ENCODE results near the gene ADGRB3. TPM values are rescaled to one million over a fixed set of nuclear protein-coding genes. Genes with fewer than 3 reads are reported as not detected.

Gene ADGRB3
- total and polyA plus RNA-seq, 2 donors (not counting 1 experiment from before 2014, with no cell fraction given) = not detected

DNA sequence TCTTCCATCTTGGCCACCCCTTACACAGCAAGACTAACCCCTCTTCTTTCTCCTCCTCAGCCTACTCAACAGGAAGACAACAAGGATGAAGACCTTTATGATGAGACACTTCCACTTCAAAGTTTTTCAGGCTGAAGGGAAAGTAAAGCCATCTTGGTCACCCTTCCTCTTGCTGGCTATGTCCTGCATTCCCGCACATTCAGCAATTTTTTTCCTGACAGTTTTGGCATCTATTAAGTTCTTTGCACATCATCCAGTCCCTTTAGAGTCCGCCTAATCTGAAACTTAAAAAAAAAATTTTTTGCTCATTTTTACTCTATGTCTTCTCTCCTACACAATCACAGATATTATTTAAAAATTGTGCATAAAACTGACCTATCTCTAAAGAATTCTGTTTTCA is 668.3 kb downstream of the ADGRB3 start:
- no peaks in the 10 kb centered on the region for H4K20me1 ChIP-seq (ENCODE audit: control insufficient read depth, insufficient read depth, low read length, poor library complexity, severe bottlenecking)
- ATAC-seq (ENCODE audit: low read depth) (no peak), DNase-seq (no peak)
- intact Hi-C loops (cut with micrococcal nuclease) = no loop called here
- no peak for TF ChIP-seq EZH2 (IDR thresholded peaks at IDR 0.05; ENCODE audit: borderline replicate concordance, insufficient read depth, low read depth, low read length, poor library complexity, severe bottlenecking)
- TF ChIP-seq, protein P1, sequence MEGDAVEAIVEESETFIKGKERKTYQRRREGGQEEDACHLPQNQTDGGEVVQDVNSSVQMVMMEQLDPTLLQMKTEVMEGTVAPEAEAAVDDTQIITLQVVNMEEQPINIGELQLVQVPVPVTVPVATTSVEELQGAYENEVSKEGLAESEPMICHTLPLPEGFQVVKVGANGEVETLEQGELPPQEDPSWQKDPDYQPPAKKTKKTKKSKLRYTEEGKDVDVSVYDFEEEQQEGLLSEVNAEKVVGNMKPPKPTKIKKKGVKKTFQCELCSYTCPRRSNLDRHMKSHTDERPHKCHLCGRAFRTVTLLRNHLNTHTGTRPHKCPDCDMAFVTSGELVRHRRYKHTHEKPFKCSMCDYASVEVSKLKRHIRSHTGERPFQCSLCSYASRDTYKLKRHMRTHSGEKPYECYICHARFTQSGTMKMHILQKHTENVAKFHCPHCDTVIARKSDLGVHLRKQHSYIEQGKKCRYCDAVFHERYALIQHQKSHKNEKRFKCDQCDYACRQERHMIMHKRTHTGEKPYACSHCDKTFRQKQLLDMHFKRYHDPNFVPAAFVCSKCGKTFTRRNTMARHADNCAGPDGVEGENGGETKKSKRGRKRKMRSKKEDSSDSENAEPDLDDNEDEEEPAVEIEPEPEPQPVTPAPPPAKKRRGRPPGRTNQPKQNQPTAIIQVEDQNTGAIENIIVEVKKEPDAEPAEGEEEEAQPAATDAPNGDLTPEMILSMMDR (IDR thresholded peaks at IDR 0.05) = no peak
- no peaks in the 10 kb centered on the region for H3K79me2 ChIP-seq (ENCODE audit: control insufficient read depth, insufficient read depth, low read length)
- H3K9me3 ChIP-seq (ENCODE audit: control extremely low read depth in 1 of 3, control insufficient read depth in 2 of 3, insufficient read depth in 1 of 3, low read length in 2 of 3) = no peaks in the 10 kb centered on the region
- ChIA-PET CTCF (no interaction called here), POLR2A (no interaction called here)
- no peak overlapping the region for H3K4me2 ChIP-seq (replicated peaks; ENCODE audit: low read depth, low read length, poor library complexity, severe bottlenecking)
- H3K36me3 ChIP-seq (replicated peaks in 1 of 2; ENCODE audit: control extremely low read depth in 1 of 2, control insufficient read depth in 1 of 2, extremely low read depth in 1 of 2, insufficient read depth in 2 of 2, low read length in 1 of 2) = no peaks in the 10 kb centered on the region
- no peak overlapping the region for H3K4me3 ChIP-seq (ENCODE audit: control extremely low read depth in 1 of 5, extremely low read depth in 1 of 5, insufficient read depth in 1 of 5, low read depth in 2 of 5, low read length in 4 of 5)
- H3K27me3 ChIP-seq (replicated peaks in 1 of 4; ENCODE audit: control extremely low read depth in 1 of 4, control insufficient read depth in 3 of 4, insufficient read depth in 4 of 4, low read length in 3 of 4) = no peaks in the 10 kb centered on the region
- H3K27ac ChIP-seq (ENCODE audit: low read length in 2 of 2) = no peak overlapping the region
- Mint-ChIP-seq H3K27me3 (no peaks in the 10 kb centered on the region), H3K27ac (no peak overlapping the region), H3K4me3 (no peak overlapping the region), H3K4me1 (no peaks in the 10 kb centered on the region), H3K9me3 (ENCODE audit: insufficient read depth) (no peaks in the 10 kb centered on the region)
- H2AFZ ChIP-seq (ENCODE audit: insufficient read depth, low read depth, low read length, poor library complexity, severe bottlenecking) = no peak overlapping the region
- no peaks in the 10 kb centered on the region for H3K4me1 ChIP-seq (ENCODE audit: control insufficient read depth in 2 of 2, insufficient read depth in 2 of 2, low read length in 2 of 2)
- no peak overlapping the region for H3K9ac ChIP-seq (ENCODE audit: low read length)
- 100% methylated on average over 1 of the region's 2 CpGs for WGBS (ENCODE audit: insufficient coverage)

DNA sequence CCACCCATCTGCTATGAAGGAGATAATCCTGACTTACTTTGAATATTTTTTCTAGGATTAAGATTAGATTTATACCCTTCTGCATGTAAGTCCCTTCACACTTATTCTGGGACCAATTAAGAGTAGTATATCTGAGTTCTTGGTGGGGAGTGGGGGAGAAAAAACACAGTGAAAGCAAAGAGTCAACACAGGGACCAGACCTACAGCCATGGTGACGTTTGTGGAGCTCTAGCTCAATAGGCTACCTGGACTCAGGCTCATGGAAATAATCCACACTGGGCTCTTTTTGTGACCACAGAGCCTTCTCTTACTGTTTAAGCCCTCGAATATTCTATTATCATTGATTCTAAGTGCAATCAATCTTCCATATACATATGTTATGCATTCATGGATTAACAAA is 670.4 kb downstream of the ADGRB3 start:
- Mint-ChIP-seq H3K4me3 (no peak overlapping the region), H3K9me3 (ENCODE audit: insufficient read depth) (no peaks in the 10 kb centered on the region), H3K4me1 (no peaks in the 10 kb centered on the region), H3K27ac (no peak overlapping the region), H3K27me3 (no peaks in the 10 kb centered on the region)
- Histone ChIP-seq H3K79me2 (ENCODE audit: control insufficient read depth, insufficient read depth, low read length) (no peaks in the 10 kb centered on the region), H3K4me3 (ENCODE audit: control extremely low read depth in 1 of 5, extremely low read depth in 1 of 5, insufficient read depth in 1 of 5, low read depth in 2 of 5, low read length in 4 of 5) (no peak overlapping the region), H4K20me1 (ENCODE audit: control insufficient read depth, insufficient read depth, low read length, poor library complexity, severe bottlenecking) (no peaks in the 10 kb centered on the region), H3K27ac (ENCODE audit: low read length in 2 of 2) (no peak overlapping the region), H3K27me3 (replicated peaks in 1 of 4; ENCODE audit: control extremely low read depth in 1 of 4, control insufficient read depth in 3 of 4, insufficient read depth in 4 of 4, low read length in 3 of 4) (no peaks in the 10 kb centered on the region), H3K36me3 (replicated peaks in 1 of 2; ENCODE audit: control extremely low read depth in 1 of 2, control insufficient read depth in 1 of 2, extremely low read depth in 1 of 2, insufficient read depth in 2 of 2, low read length in 1 of 2) (no peaks in the 10 kb centered on the region), H3K4me2 (replicated peaks; ENCODE audit: low read depth, low read length, poor library complexity, severe bottlenecking) (no peak overlapping the region), H3K4me1 (ENCODE audit: control insufficient read depth in 2 of 2, insufficient read depth in 2 of 2, low read length in 2 of 2) (no peaks in the 10 kb centered on the region), H3K9me3 (ENCODE audit: control extremely low read depth in 1 of 3, control insufficient read depth in 2 of 3, insufficient read depth in 1 of 3, low read length in 2 of 3) (no peaks in the 10 kb centered on the region), H3K9ac (ENCODE audit: low read length) (no peak overlapping the region), H2AFZ (ENCODE audit: insufficient read depth, low read depth, low read length, poor library complexity, severe bottlenecking) (no peak overlapping the region)
- WGBS (ENCODE audit: insufficient coverage) = no CpG with 5 or more reads among the region's 2 CpGs
- ATAC-seq (ENCODE audit: low read depth) = no peak
- TF ChIP-seq, protein P1 (IDR thresholded peaks at IDR 0.05) = no peak
- TF ChIP-seq EZH2 (IDR thresholded peaks at IDR 0.05; ENCODE audit: borderline replicate concordance, insufficient read depth, low read depth, low read length, poor library complexity, severe bottlenecking) = no peak
- CTCF ChIA-PET = no interaction called here
- POLR2A ChIA-PET = no interaction called here
- DNase-seq = no peak
- intact Hi-C loops (cut with micrococcal nuclease) = no loop called here
